Lower leg skin (tissue), 4 donors: ENCODE data around the gene HS3ST4. TPM values are rescaled to one million over a fixed set of nuclear protein-coding genes. Genes with fewer than 3 reads are reported as not detected.

Experiments
- DNase-seq, 2 donors: peaks; one replicate each; pipeline ENCODE4 v3.0.0-alpha.2; 2019; ENCODE audit warnings: low spot score in 2 of 2
- H3K4me3 ChIP-seq: fragments of 200-600 bp; sonication (generic); 2 replicates; pipeline ENCODE4 v1.5.1; 2017; ENCODE audit warnings: mild to moderate bottlenecking, low read depth; ENCODE audit not compliant: poor library complexity, severe bottlenecking
- POLR2A ChIP-seq, 2 donors: fragments of 450-650 bp; IDR thresholded peaks; one replicate each; pipeline ENCODE4 v1.6.1; 2016 to 2017; ENCODE audit warnings: antibody characterized with exemption in 2 of 2, mild to moderate bottlenecking in 1 of 2, moderate library complexity in 1 of 2
- WGBS, 2 donors: methylation state at CpG; one replicate each; pipeline ENCODE4 v1.1.5; 2018; 5-methylcytosine and 5-hydroxymethylcytosine counted together
- intact Hi-C: fragments of 100-400 bp; cut with DNase I; formaldehyde crosslinking; loops from one replicate; pipeline ENCODE4 v1.15.0; 2023; ENCODE audit warnings: low total_unique reads
- total RNA-seq, 4 donors: library from RNA; depleted of rRNA; stranded (reverse); fragments of >200 nt; gene quantifications; one replicate each; pipeline ENCODE4 v1.1.0, GENCODE V29; 2016
- TF ChIP-seq, protein P1 (sequence below), 3 donors: fragments of 450-650 bp; IDR thresholded peaks; one replicate each; pipeline ENCODE4 v1.5.1; 2016; ENCODE audit warnings: antibody characterized with exemption in 3 of 3, mild to moderate bottlenecking in 3 of 3, moderate library complexity in 2 of 3

The HS3ST4 gene
- total RNA-seq, 4 donors from 2014 or later: 0.17 to 2.4 (median 0.84) TPM; not detected in 1

DNA sequence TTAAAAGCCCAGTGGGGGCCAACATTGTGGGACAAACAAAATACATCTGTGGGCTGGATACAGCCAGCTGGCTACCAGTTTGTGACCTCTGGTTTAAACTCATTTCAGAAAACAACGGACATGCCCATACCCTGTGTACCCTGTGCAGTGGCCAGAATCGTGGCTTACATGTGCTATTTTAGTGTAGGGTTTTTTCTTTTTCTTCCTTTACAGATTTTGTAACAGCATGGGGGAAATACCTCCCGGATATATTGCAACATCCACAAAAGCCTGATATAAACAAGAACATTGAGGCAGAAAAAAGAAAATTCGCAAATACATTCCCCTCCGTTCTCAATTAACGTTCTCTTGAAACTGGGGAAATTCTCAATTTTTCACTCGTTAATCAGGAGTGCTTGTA, 7.3 kb downstream of the HS3ST4 start:
- intact Hi-C loops: no loop called here
- no peak overlapping the region for H3K4me3 ChIP-seq
- no peak for DNase-seq
- TF ChIP-seq, protein P1, sequence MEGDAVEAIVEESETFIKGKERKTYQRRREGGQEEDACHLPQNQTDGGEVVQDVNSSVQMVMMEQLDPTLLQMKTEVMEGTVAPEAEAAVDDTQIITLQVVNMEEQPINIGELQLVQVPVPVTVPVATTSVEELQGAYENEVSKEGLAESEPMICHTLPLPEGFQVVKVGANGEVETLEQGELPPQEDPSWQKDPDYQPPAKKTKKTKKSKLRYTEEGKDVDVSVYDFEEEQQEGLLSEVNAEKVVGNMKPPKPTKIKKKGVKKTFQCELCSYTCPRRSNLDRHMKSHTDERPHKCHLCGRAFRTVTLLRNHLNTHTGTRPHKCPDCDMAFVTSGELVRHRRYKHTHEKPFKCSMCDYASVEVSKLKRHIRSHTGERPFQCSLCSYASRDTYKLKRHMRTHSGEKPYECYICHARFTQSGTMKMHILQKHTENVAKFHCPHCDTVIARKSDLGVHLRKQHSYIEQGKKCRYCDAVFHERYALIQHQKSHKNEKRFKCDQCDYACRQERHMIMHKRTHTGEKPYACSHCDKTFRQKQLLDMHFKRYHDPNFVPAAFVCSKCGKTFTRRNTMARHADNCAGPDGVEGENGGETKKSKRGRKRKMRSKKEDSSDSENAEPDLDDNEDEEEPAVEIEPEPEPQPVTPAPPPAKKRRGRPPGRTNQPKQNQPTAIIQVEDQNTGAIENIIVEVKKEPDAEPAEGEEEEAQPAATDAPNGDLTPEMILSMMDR (IDR thresholded peaks at IDR 0.05): no peak
- no peak for TF ChIP-seq POLR2A (IDR thresholded peaks at IDR 0.05)
- 62 to 67% methylated on average over 7 of the region's 7 CpGs for WGBS, 2 donors

- intact Hi-C loops: no loop called here
- no peak for TF ChIP-seq POLR2A (IDR thresholded peaks at IDR 0.05)
- TF ChIP-seq, protein P1 (IDR thresholded peaks at IDR 0.05): no peak
- 51 to 64% methylated on average over 6 of the region's 6 CpGs for WGBS, 2 donors
- no peak for DNase-seq
- H3K4me3 ChIP-seq: no peak overlapping the region
Measured at GRCh38 chr16:25700547-25700946, 8.8 kb downstream of the HS3ST4 start.

DNA sequence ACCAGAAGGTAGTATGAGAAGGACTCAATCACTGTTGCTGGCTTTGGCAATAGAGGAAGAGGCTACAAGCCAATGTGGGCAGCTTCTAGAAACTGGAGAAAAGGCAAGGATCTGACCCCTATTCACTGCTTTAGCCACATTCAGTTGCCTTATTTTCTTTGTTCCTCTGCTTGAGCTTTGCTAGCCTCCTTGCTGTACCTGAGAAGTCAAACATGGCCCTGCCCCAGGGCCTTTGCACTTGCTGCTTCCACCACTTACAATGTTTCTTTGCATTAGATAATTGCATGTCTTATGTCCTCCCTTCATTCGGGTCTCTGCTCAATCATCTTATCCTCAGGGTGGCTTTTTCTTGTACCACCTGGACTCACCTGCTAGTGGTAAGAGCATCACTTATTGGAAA, 15.8 kb downstream of the HS3ST4 start:
- TF ChIP-seq, protein P1 (IDR thresholded peaks at IDR 0.05): no peak
- no peak for TF ChIP-seq POLR2A (IDR thresholded peaks at IDR 0.05)
- no peak overlapping the region for H3K4me3 ChIP-seq
- DNase-seq: no peak
- intact Hi-C loops: loop anchor here (5.0 kb wide), 1 partner anchor 580 kb away; no protein-coding TSS in a partner anchor
- WGBS, 2 donors: 68 to 71% methylated on average over 1 of the region's 1 CpG

DNA sequence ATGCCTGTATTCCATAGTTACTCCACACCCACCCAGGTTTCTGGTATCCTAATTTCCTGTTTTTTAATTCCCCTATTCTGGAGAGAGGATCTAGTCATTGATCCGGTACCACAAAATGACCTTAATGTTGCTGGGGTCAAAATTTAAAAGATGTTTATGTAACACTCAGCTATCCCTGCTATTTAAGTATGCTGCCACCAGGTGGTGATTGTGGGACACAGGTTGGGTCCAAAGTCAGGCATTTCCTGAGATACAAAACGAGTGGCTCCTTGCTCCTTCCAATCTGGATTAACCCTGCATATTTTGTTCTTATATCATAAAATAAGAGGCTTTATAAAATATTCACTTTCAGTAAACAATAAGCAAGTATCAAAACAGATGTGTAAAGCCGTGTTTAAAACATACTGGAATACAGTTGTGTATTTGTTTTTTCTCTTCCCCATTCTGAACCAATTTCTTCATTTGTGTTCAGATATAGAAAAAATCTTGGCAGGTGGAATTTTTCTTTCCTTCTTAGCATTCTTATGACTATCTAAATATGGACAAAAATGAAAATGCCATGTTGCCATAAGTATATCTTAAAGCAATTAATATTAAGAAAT, 16.3 kb downstream of the HS3ST4 start:
- intact Hi-C loops: loop anchor here (5.0 kb wide), 1 partner anchor 579 kb away; no protein-coding TSS in a partner anchor
- DNase-seq: no peak
- 47 to 48% methylated on average over 3 of the region's 3 CpGs for WGBS, 2 donors
- no peak for TF ChIP-seq POLR2A (IDR thresholded peaks at IDR 0.05)
- H3K4me3 ChIP-seq: no peak overlapping the region

DNA sequence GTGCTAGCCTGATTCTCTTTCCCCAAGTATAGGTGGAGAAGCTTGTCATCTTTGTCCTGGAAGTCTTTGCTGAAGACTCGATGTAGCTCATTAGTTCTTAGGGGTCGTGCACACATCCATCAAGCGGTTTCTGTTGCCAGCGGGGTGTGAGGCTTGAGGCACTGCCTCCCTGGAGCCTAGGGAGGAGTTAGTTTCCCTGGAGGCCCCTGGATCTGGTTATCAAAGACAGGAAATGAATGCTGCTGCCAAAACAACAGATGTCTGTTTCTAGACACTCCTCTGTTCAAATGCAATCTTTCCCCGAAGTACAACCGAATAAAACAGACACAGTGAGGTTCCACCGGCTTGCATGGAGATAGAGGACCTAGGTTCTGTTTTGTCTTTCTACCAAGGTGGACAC, 17.5 kb downstream of the HS3ST4 start:
- no peak overlapping the region for H3K4me3 ChIP-seq
- DNase-seq: no peak
- 11 to 13% methylated on average over 7 of the region's 7 CpGs for WGBS, 2 donors
- TF ChIP-seq POLR2A (IDR thresholded peaks at IDR 0.05): no peak
- TF ChIP-seq, protein P1 (IDR thresholded peaks at IDR 0.05): no peak
- intact Hi-C loops: loop anchor here (5.0 kb wide), 1 partner anchor 578 kb away; no protein-coding TSS in a partner anchor

DNA sequence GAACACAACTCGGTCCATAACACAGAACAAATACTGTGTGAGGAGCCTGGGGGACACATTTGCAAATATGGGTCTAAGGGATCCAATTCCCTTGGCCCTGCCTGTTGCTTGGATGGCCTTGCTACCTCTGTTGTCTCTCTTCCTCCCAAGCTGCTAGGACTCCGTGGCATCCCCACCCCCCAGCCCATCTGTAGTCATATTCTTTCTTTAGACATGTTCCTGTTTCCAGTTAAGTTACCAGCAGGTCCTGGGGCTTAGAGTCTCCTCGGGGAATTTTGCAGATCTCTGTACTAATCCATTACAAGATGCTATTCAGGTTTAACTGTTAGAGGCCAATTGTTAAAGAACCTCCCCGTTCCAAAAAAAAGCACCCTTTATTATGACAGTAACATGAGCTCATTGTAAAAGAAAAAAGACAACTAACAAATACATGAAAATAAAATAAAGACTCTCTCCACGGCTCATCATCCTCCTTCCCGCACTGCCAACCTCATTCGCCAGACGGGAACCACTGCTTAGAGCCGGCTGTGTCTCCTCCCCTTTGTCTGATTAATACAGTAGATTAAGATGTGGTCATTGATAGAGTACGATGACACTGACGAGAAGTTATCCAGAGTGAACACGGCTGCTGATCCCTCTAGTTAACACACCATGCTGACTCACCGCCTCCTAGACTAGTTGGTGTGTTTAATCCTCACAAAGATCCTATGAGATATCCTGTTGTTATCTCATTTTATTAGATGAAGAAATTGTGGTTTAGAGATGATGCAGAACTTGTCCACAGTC, 22.2 kb downstream of the HS3ST4 start:
- no peak for DNase-seq
- intact Hi-C loops: no loop called here
- WGBS, 2 donors: 73 to 81% methylated on average over 13 of the region's 13 CpGs
- TF ChIP-seq, protein P1 (IDR thresholded peaks at IDR 0.05): no peak
- no peak for TF ChIP-seq POLR2A (IDR thresholded peaks at IDR 0.05)
- no peak overlapping the region for H3K4me3 ChIP-seq
